ENCODE results near the gene WWOX. TPM values are rescaled to one million over a fixed set of nuclear protein-coding genes. Genes with fewer than 3 reads are reported as not detected.

Gene WWOX
- total RNA-seq, 1 experiment from 2014 or later: 15.6 TPM

DNA sequence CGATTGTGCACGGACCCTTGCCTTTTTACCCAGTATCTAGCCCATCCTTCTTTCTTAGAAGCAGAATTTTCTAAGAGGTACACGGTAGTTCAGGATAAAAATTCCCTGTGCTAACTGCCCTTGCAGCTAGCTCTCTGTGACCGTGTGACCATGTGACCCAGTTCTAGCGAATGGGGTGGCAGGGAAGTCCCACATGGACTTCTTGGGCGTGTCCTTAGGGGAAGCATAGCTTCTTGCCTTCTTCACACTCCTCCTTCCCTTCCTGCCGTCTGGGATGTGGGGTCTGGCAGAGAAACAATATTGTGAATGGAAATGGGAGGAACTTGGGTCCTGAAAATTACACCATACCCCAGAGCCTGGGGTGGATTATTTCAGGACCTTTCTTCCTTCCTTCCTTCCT is 830.4 kb downstream of the WWOX start:
- Histone ChIP-seq H3K9me3 (ENCODE audit: control insufficient read depth, low read depth, low read length) (no peaks in the 10 kb centered on the region), H3K9ac (ENCODE audit: extremely low read depth, insufficient read length, low read length) (no peak overlapping the region), H2AK5ac (ENCODE audit: insufficient read length, low read length) (no peak overlapping the region), H3K23ac (ENCODE audit: insufficient read length, low read depth, low read length) (no peak overlapping the region), H3K14ac (ENCODE audit: insufficient read depth, low read length) (no peak overlapping the region), H3T11ph (ENCODE audit: low read length) (no peak overlapping the region), H3K79me2 (ENCODE audit: insufficient read depth, low read length) (no peaks in the 10 kb centered on the region), H4K5ac (ENCODE audit: insufficient read length, low read depth, low read length) (peak overlapping the region; percentile 33), H3K27me3 (ENCODE audit: insufficient read depth, low read length) (no peaks in the 10 kb centered on the region), H3K27ac (ENCODE audit: insufficient read length, low read depth, low read length) (no peak overlapping the region), H2BK20ac (ENCODE audit: low read depth, low read length, poor library complexity, severe bottlenecking) (no peak overlapping the region), H2BK120ac (ENCODE audit: low read depth, low read length, poor library complexity, severe bottlenecking) (no peak overlapping the region), H3K23me2 (ENCODE audit: insufficient read length, low read depth, low read length, poor library complexity, severe bottlenecking) (peaks cover 2% of the 10 kb centered on the region), H2BK15ac (ENCODE audit: low read depth, low read length) (no peak overlapping the region), H3K79me1 (ENCODE audit: insufficient read depth, low read depth, low read length, poor library complexity, severe bottlenecking) (no peaks in the 10 kb centered on the region), H4K8ac (replicated peaks; ENCODE audit: insufficient read length, low read depth, low read length) (no peak overlapping the region), H2AFZ (ENCODE audit: low read length) (no peak overlapping the region), H3K18ac (ENCODE audit: insufficient read length, low read depth, low read length) (no peak overlapping the region), H3K56ac (ENCODE audit: insufficient read length, low read depth, low read length) (no peak overlapping the region), H3K4me2 (ENCODE audit: insufficient read depth, insufficient read length, low read length) (no peak overlapping the region), H4K91ac (ENCODE audit: insufficient read length, low read depth, low read length) (no peak overlapping the region), H3K4ac (ENCODE audit: low read depth, low read length) (no peak overlapping the region), H3K4me1 (ENCODE audit: insufficient read depth, low read length) (no peaks in the 10 kb centered on the region), H2BK12ac (ENCODE audit: insufficient read length, low read depth, low read length) (no peak overlapping the region), H4K20me1 (ENCODE audit: control insufficient read depth, insufficient read depth, insufficient read length) (no peaks in the 10 kb centered on the region), H2BK5ac (ENCODE audit: insufficient read length, low read length) (no peak overlapping the region)
- TF ChIP-seq CTCF (conservative IDR thresholded peaks at IDR 0.05): no peak
- Mint-ChIP-seq H3K36me3 (ENCODE audit: insufficient read depth in 1 of 3, low read depth in 3 of 3) (peaks cover 0 to 1% (median 0%) of the 10 kb centered on the region in 3 experiments; a peak in 2 of 7 replicates), H3K27me3 (ENCODE audit: low read depth) (no peaks in the 10 kb centered on the region), H3K9me3 (peaks cover 0 to 3% of the 10 kb centered on the region in 2 experiments; a peak in 1 of 5 replicates), H3K27ac (no peak overlapping the region), H3K4me1 (no peaks in the 10 kb centered on the region), H3K4me3 (no peak overlapping the region)
- no CpG with 5 or more reads among the region's 7 CpGs for WGBS (ENCODE audit: extremely low coverage, insufficient read length, low lambda C conversion rate)
- no peak for DNase-seq
